SW480 (cell line): Measurements from ENCODE around the gene RAB40A.
"Not testable (repeated sequence)": the region's sequence is repeated elsewhere in the genome, so short reads cannot be mapped to it uniquely, and the experiment has no call there.

Experiments used
- DNase-seq: peaks from one replicate; pipeline ENCODE4 v3.0.0-alpha.2; 2016; ENCODE audit warnings: low spot score

Gene RAB40A

GRCh38 chrX:103523605-103524004 lies 4.3 kb upstream of the RAB40A start:
- DNase-seq, result no peak

GRCh38 chrX:103520386-103520785 lies 1.1 kb upstream of the RAB40A start:
- DNase-seq, result no peak

GRCh38 chrX:103518571-103518970 lies 718 bp downstream of the RAB40A start:
- DNase-seq, result no peak

- DNase-seq, result no peak
Observed at GRCh38 chrX:103517246-103517645, 2.0 kb downstream of the RAB40A start.

DNA sequence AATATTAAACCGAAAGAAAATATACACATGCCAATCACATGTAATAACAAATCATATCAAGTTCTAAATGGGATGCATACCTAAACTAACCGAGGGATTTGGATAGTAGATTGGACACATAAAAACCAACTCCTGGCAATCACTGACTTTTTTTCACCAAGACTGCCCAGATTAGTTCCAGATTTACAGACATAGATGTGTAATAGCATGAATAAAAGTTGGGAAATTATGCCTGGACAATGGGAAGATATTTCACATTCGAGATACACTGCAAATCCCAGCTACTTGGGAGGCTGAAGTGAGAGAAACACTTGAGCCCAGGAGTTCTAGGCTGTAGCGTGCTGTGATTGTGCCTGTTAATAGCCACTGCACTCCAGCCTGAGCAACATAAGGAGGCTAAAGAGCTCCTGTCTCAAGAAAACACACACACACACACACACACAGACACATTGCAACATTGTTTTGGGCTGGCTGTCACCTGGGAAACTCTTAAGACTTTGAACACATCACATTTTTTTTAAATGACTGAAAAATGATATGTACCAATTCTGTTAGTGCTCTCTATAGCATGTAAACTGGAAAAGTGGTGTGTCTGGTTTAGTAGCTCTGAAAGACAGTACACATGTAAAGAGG lies 5.7 kb downstream of the RAB40A start:
- no peak for DNase-seq

DNA sequence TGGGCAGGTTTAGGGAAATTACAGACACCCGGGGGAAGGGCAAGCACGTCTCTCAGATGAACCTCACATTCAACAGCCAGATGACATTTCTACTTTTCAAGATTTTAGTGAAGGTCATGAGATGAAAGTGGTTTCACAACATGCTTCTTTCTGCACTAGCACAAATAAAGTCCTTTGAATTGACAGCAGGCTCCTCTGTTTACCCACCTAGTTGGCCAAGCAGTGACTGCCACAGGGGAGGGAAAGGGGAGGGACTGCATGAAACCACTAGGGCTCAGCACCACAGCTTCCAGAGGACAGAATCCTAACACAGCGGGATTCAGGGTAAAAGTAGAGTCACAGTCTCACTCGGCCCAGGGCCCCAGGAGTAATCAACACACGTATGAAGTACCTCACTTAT lies 6.2 kb downstream of the RAB40A start:
- no peak for DNase-seq

DNA sequence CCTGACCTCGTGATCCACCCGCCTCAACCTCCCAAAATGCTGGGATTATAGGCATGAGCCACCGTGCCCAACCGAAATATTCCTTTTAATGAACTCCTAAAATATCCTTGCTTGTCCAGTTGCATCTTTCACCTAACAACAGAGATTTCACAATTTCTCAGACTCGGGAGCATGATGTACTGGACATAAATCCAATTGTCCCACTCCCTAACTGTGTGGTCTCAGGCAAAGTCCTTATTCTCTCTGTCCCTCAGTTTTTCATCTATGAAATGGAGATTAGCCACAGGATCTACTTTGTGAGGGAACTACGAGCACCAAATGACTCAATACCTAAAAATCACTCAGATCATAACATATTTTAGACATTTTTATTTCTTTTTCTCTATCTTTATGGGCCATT lies 9.3 kb downstream of the RAB40A start:
- DNase-seq, result no peak

- no peak for DNase-seq
Observed at GRCh38 chrX:103503853-103504207, 15.5 kb downstream of the RAB40A start.

GRCh38 chrX:103503163-103503852 lies 16.0 kb downstream of the RAB40A start:
- DNase-seq, result no peak

GRCh38 chrX:103498786-103499185 lies 20.5 kb downstream of the RAB40A start:
- DNase-seq, result no peak

DNA sequence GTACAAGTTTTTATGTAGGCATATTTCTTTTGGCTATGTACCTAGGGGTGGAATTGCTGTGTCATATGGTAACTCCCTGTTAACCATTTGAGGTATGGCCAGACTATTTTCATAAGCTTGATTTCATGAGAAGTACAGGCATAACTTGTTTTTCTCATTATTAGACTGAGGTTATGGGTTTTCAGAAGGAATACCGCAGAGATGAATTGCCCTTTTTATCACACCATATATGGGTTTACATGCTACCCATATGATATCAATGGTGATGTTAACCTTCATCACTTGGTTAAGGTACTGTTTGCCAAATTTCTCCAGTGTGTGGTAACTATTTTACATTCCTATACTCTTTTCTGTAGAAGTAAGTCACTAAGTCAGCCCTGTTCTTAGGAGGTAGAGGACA lies 23.5 kb downstream of the RAB40A start:
- DNase-seq, result no peak

DNA sequence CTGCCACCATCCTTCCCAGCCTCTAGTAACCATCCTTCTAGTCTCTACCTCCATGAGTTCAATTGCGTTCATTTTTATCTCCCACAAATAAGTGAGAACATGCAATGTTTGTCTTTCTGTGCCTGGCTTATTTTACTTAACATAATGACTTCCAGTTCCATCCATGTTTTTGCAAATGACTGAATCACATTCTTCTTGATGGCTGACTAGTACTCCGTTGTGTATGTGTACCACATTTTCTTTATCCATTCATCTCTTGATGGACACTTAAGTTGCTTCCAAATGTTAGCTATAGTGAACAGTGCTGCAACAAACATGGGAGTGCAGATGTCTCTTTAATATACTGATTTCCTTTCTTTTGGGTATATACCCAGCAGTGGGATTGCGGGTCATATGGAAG lies 25.7 kb downstream of the RAB40A start:
- DNase-seq, result not testable (repeated sequence)

DNA sequence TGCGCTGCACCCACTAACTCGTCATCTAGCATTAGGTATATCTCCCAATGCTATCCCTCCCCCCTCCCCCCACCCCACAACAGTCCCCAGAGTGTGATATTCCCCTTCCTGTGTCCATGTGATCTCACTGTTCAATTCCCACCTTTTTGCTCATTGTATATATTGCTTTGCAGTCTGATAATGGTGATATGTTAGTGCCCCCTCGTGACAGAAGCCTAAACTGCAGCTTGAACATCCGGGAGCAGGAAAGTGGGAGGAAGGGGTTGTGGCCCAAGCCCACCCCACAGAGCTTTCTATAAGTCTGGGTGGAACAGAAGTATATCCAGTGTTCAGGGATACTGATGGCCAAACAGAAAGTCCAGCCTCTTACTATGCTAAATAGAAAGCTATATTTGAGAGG lies 29.6 kb downstream of the RAB40A start:
- peak; percentile 14 for DNase-seq

DNA sequence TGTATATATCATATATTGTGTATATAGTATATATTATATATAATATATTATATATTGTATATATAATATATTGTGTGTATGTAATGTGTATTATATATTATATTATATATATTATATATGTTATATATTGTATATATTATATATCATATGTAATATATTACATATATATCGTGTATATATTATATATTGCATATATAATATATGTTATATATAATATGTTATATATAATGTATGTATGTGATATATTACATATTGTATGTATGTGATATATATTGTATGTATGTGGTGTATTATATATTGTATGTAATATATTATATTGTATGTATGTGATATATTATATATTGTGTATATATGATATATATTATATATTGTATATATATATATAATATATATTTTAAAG lies 30.5 kb downstream of the RAB40A start:
- DNase-seq, result no peak

GRCh38 chrX:103488332-103488731 lies 31.0 kb downstream of the RAB40A start:
- DNase-seq, result peak; percentile 11

- no peak for DNase-seq
Observed at GRCh38 chrX:103483720-103484119, 35.6 kb downstream of the RAB40A start.

DNA sequence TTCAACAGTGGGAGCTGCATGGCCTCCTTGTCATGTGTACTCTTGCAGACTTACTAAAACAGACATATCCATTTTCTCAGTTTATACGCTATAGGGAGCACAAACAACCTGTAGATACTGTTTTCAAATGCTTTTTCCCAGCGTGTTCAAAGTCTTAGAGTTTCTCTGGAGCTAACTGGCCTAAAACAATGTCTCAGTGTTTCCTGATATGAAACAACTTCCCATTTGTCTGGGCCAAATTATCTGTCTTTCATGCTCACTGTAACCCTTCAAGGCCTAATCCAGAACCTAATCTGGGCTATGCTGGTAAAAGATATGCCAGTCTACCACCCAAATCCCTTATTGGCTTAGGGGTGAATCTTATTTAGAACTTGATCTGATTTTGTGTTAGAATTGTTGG lies 38.8 kb downstream of the RAB40A start:
- no peak for DNase-seq

GRCh38 chrX:103477496-103477895 lies 41.8 kb downstream of the RAB40A start:
- DNase-seq, result no peak

DNA sequence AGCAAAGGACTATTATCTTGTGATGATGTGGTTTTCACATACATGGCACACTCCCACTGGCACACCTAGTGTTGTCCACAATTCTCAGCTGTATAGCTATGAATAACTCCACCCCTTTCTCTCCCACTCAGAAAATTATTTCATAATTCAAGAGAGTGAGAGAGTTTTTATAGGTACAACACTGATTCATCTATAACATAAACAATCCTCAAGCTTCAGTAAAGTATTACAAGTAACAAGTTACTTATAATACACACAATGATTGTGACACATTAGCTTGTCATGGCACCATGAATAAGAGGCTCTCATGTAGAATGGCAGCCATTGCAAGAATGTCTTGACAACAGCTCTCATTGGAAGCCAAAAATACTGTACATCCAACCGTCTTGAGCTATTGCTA lies 43.9 kb downstream of the RAB40A start:
- no peak for DNase-seq

GRCh38 chrX:103469977-103470376 lies 49.3 kb downstream of the RAB40A start:
- DNase-seq, result not testable (repeated sequence)

DNA sequence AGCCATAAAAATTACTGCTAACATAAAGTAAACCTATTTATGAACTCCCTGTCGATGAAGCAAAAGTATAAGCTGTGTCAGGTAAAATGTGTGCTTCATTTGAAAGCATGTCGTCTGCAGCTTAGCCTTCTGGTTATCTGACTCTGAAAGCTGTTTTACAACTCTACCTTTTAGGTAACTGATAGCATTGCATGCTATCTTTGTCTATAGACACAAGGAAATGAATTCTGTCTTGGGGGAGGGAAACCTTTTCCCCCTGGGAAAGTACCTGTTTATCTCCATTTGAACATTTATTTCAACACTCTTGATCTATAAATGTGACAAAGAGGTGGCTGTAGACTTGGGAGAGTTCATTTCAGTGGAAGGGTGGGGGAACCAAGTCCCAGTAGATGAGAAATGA lies 51.4 kb downstream of the RAB40A start:
- DNase-seq, result no peak

- DNase-seq, result no peak
Observed at GRCh38 chrX:103467156-103467555, 52.1 kb downstream of the RAB40A start.

DNA sequence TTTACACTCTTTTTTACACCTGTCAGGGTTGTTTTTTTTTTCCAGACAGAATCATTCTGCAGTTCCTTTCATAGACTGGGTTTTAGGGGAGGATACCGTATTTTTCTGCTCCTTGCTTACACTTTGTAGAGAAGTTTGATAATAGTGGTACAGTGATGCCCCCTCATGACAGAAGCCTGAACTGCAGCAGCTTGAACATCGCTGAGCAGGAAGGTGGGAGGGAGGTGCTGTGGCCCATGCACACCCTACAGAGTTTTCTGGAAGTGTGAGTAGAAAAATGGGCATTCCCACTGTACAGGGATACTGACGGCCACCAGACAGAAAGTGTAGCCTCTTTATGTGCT lies 54.5 kb downstream of the RAB40A start:
- peak; percentile 64 for DNase-seq

GRCh38 chrX:103464072-103464773 lies 55.1 kb downstream of the RAB40A start:
- DNase-seq, result peak; percentile 28
